Stimulated activated CD8-positive, alpha-beta memory T cell treated with anti-CD3 and anti-CD28 coated beads, Interleukin-15, amount 100 ng/mL, for 48 hours (primary cell): ENCODE measurements around the gene ACTL6B.
A peak's percentile ranks its signal among the peaks of the same experiment; 100 is the strongest.
"Not testable (repeated sequence)": the region's sequence is repeated elsewhere in the genome, so short reads cannot be mapped to it uniquely, and the experiment has no call there.

Experiments used
- DNase-seq, 2 donors: peaks; one replicate each; pipeline ENCODE4 v3.0.0-alpha.2; 2020; ENCODE audit warnings: low read depth in 2 of 2

ACTL6B gene

GRCh38 chr7:100655908-100656674 lies at the start of gene ACTL6B:
ACTL6B (minus strand) TSS chr7:100656448; CDS start chr7:100656354, 94 bp downstream.
- DNase-seq: peak; percentile 41 to 58

GRCh38 chr7:100705320-100705752 lies 49.1 kb upstream of the ACTL6B start:
- peak; percentile 72 for DNase-seq

- DNase-seq: not testable (repeated sequence)
These were observed 44.8 kb upstream of the ACTL6B start for GRCh38 chr7:100701089-100701488.

GRCh38 chr7:100699018-100699417 lies 42.8 kb upstream of the ACTL6B start:
- DNase-seq: no peak

DNA sequence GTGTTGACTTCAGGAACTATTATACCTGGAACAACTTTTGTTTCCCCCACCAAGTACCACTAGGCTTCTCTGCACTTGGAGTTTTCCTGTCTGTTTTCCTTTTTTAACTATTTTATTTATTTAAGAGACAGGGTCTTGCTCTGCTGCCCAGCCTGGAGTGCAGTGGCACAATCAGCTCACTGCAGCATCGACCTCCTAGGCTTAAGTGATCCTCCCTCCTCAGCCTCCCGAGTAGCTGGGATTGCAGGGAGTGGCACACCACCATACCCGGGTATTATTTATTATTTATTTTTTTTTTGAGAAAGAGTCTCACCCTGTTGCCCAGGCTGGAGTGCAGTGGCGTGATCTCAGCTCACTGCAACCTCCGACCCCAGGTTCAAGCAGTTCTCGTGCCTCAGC lies 39.9 kb upstream of the ACTL6B start:
- no peak for DNase-seq

- DNase-seq: peak; percentile 55
These were observed 38.0 kb upstream of the ACTL6B start, which contains the start of gene GIGYF1 for GRCh38 chr7:100694098-100694745. GIGYF1 (minus strand) TSS chr7:100694250; CDS start chr7:100688238, 6,012 bp downstream.

GRCh38 chr7:100693312-100694097 lies 37.3 kb upstream of the ACTL6B start:
- DNase-seq: no peak

DNA sequence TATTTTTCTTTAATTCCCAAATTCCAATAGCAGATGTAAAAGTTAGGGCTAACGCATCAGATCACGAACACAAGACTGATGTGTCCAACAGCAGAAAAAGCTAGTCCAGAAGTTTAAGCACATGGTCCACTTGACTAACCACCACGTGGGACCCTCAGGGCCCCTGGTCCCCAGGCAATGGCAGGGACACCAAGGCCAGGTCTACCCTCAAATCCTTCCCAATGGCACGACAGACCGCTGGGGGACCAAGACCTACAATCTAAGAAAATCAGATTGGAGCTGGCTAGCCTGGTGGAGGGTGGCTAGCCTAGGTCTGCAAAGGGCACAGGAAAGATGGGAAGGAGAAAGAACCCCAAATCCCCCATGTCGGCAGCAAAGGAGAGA lies 36.3 kb upstream of the ACTL6B start:
- no peak for DNase-seq

GRCh38 chr7:100691676-100692577 lies 35.7 kb upstream of the ACTL6B start:
- peak; percentile 57 to 61 for DNase-seq

- no peak for DNase-seq
These were observed 33.2 kb upstream of the ACTL6B start for GRCh38 chr7:100689230-100690135.

DNA sequence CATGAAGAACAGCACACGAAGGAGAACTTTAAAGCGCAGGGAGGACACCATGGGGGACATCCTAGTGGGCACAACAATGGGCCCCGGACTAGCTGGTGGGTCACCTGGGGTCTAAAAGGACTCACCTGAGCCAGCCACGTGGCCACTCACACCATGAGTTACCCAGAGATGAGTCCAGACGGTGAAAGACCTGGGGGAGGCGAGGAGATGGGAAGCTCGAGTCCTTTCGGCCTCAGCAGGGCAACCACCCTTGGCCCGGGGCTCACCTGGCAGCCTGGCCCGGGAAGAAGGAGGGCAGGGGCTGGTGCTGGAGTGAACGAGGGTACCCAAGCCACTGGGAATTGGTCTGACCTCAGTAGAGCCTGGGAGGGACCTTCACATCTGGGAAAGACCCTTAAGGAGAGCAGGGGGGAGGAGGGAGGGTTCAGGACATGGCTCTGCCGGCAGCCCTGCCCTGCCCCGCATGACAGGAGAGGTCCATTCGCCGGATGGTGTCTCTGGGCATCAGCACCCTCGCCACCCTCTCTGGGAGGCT lies 32.1 kb upstream of the ACTL6B start:
- no peak for DNase-seq

DNA sequence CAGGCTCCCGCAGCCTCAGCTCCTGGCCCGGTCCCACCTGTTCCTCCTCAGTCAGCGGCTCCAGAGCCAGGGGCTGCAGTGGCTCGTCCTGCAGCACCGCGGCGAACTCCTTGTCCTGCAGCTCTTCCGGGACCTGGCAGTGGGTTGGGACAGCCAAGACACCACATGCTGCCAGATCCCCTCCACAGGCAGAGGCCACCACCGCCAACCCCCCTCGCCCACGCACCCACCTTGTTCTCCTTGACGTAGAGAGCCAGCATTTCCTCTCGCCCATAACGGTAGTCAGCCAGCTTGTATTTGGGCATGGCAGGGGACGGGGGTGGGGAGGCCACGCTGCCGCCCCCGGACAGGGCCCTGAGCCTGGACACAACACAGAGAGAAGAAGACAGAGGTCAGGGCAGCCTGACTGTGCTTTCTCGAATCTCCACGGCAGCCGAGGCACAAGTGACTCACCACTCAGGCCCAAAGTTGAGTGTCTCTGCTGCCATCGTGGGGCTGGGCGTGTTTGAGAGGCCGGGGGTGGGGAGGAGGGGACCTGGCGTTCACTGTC lies 31.6 kb upstream of the ACTL6B start:
- no peak for DNase-seq

- no peak for DNase-seq
These were observed 31.0 kb upstream of the ACTL6B start for GRCh38 chr7:100687261-100687660.

DNA sequence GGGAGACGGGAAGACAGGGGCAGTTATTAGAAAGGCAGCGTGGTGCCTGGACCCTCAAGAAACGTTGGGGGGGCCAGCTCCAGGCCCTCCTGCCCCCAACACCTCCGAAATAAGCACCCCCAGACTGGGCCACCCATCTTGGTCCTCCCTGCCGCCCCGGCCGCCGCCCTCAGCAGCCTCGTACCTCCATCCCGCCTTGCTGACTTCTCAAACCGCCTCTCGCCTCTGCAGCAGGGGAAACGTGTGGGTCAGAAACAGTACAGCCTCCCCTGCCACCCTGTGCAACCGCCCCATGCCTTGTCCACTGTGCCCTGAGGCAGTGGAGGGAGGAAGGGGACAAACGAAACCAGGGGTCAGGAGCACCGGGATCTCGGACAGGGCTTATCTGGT lies 30.6 kb upstream of the ACTL6B start:
- no peak for DNase-seq

GRCh38 chr7:100686201-100686821 lies 30.1 kb upstream of the ACTL6B start:
- DNase-seq: no peak

DNA sequence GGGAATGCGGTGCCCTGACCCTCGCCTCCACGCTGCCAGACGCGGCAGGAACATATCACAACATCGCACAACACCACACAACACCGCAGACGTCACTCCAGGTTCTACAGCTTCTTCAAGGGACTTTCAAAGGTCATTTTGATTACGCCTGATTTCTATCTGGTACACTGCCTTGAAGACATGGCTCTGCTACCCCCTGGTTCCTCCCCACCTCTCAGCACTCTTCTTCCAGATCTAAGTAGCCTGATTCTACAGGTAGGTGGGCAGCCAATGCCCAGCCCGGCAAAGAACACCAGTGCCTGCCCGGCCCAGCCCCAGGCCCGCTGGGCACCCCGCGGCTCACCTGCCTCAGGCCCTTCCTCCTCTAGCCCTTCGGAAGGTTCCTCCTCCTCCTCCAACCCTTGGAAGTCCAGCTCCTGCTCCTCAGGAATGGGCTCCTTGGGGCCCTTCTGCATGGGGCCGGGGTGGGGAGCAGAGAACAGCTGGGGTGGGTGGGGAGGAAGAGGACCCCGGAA lies 29.4 kb upstream of the ACTL6B start:
- DNase-seq: no peak

- DNase-seq: no peak
These were observed 28.9 kb upstream of the ACTL6B start for GRCh38 chr7:100685049-100685605.

- DNase-seq: no peak
These were observed 28.3 kb upstream of the ACTL6B start for GRCh38 chr7:100684534-100685042.
